Measurements from ENCODE around the gene RBP3. TPM values are rescaled to one million over a fixed set of nuclear protein-coding genes. Genes with fewer than 3 reads are reported as not detected.

Gene RBP3
- total and polyA plus RNA-seq, 2 donors (not counting 3 experiments of a cell fraction or from before 2014, with no cell fraction given): not detected

- intact Hi-C loops (cut with micrococcal nuclease) (loop anchor here (1.0 to 5.0 kb wide), 3 partner anchors 265 to 320 kb away; no protein-coding TSS in a partner anchor), dilution Hi-C loops (cut with MboI; ENCODE audit: extremely low pct_ligation_motif_present, low sequenced_read_pairs) (no loop called here)
- Histone ChIP-seq H3K4me3 (replicated peaks in 1 of 3; ENCODE audit: insufficient read depth in 1 of 3, low read depth in 1 of 3, low read length in 3 of 3) (no peak overlapping the region), H3K27me3 (ENCODE audit: control insufficient read depth in 2 of 2, insufficient read depth in 2 of 2, low read length in 2 of 2) (no peaks in the 10 kb centered on the region), H3K9me3 (replicated peaks; ENCODE audit: control insufficient read depth, insufficient read depth, low read length) (no peaks in the 10 kb centered on the region), H3K9ac (replicated peaks; ENCODE audit: extremely low read depth, insufficient read depth, low read length) (no peak overlapping the region), H4K20me1 (replicated peaks; ENCODE audit: control insufficient read depth, extremely low read depth, insufficient read depth, low read length) (no peaks in the 10 kb centered on the region), H2AFZ (ENCODE audit: low read depth, low read length) (no peak overlapping the region), H3K9me1 (replicated peaks; ENCODE audit: control insufficient read depth, extremely low read depth, insufficient read depth, low read length) (no peaks in the 10 kb centered on the region), H3K27ac (ENCODE audit: insufficient read depth, low read depth, low read length) (no peak overlapping the region), H3K36me3 (ENCODE audit: control insufficient read depth in 2 of 2, extremely low read depth in 1 of 2, insufficient read depth in 2 of 2, low read length in 2 of 2) (no peaks in the 10 kb centered on the region), H3K4me1 (ENCODE audit: control insufficient read depth, extremely low read depth, insufficient read depth, low read length) (no peaks in the 10 kb centered on the region), H3K79me2 (ENCODE audit: control insufficient read depth, insufficient read depth, low read length) (no peaks in the 10 kb centered on the region), H3K4me2 (ENCODE audit: insufficient read depth, low read length) (no peak overlapping the region)
- TF ChIP-seq POLR2AphosphoS5 (IDR thresholded peaks at IDR 0.05; ENCODE audit: insufficient read depth, low read depth, low read length): no peak
- no peak for TF ChIP-seq MAX (IDR thresholded peaks at IDR 0.05; ENCODE audit: insufficient read depth, insufficient read length)
- TF ChIP-seq CTCF (IDR thresholded peaks at IDR 0.05; ENCODE audit: extremely low read depth in 1 of 2, insufficient read depth in 1 of 2, low read depth in 1 of 2, low read length in 2 of 2): no peak
- TF ChIP-seq FOS (IDR thresholded peaks at IDR 0.05; ENCODE audit: borderline replicate concordance, insufficient read depth, low read length): no peak
- no peak for TF ChIP-seq POLR2A (IDR thresholded peaks at IDR 0.05; ENCODE audit: low read depth, low read length)
- no peak for TF ChIP-seq MYC (IDR thresholded peaks at IDR 0.05; ENCODE audit: low read depth, low read length)
- TF ChIP-seq GATA2 (IDR thresholded peaks at IDR 0.05; ENCODE audit: insufficient read depth, insufficient read length, low read depth, low read length): no peak
- TF ChIP-seq EZH2 (IDR thresholded peaks at IDR 0.05; ENCODE audit: borderline replicate concordance, low read depth, low read length, severe bottlenecking): no peak
- no peak for TF ChIP-seq JUN (IDR thresholded peaks at IDR 0.05; ENCODE audit: borderline replicate concordance, insufficient read depth, insufficient read length, low read depth)
- FAIRE-seq (no peak), DNase-seq (ENCODE audit: low read depth, low spot score) (no peak)
- BruUV-seq (replicated peaks): no TSS peak
- CTCF ChIA-PET: interaction anchor here (1.2 to 4.7 kb wide), 11 partner anchors 9 to 319 kb away, joined by 3 to 192 read pairs (median 15); partner anchors contain the start of gene GDF2
- POLR2A ChIA-PET: no interaction called here
These were observed 35.5 kb upstream of the RBP3 start for GRCh38 chr10:47312663-47312995.

Measured in endothelial cell of umbilical vein (primary cell).